GM18517 (cell line): Measurements from ENCODE around the gene RASGRF2.
"Not testable (repeated sequence)": the region's sequence is repeated elsewhere in the genome, so short reads cannot be mapped to it uniquely, and the experiment has no call there.

Source experiments
- ATAC-seq: cut with Tn5 transposase; IDR thresholded peaks from one replicate; pipeline ENCODE4 v1.9.1; 2021; ENCODE audit warnings: mild to moderate bottlenecking, moderate library complexity; ENCODE audit not compliant: unreplicated experiment

Gene RASGRF2

GRCh38 chr5:81020478-81021167, 60.5 kb downstream of the RASGRF2 start:
- no peak for ATAC-seq

- ATAC-seq, result no peak
Measured at GRCh38 chr5:81021486-81021885, 61.3 kb downstream of the RASGRF2 start.

GRCh38 chr5:81021951-81022687, 62.0 kb downstream of the RASGRF2 start:
- no peak for ATAC-seq

- no peak for ATAC-seq
Measured at GRCh38 chr5:81022688-81023084, 62.5 kb downstream of the RASGRF2 start.

GRCh38 chr5:81023261-81023970, 63.3 kb downstream of the RASGRF2 start:
- ATAC-seq, result no peak

- no peak for ATAC-seq
Measured at GRCh38 chr5:81027481-81028058, 67.4 kb downstream of the RASGRF2 start.

GRCh38 chr5:81028888-81029287, 68.7 kb downstream of the RASGRF2 start:
- ATAC-seq, result not testable (repeated sequence)

- not testable (repeated sequence) for ATAC-seq
Measured at GRCh38 chr5:81029736-81030135, 69.6 kb downstream of the RASGRF2 start.

- ATAC-seq, result not testable (repeated sequence)
Measured at GRCh38 chr5:81030236-81031034, 70.3 kb downstream of the RASGRF2 start.

- no peak for ATAC-seq
Measured at GRCh38 chr5:81035522-81035921, 75.4 kb downstream of the RASGRF2 start.

GRCh38 chr5:81038495-81038894, 78.3 kb downstream of the RASGRF2 start:
- ATAC-seq, result no peak

- ATAC-seq, result no peak
Measured at GRCh38 chr5:81044868-81045267, 84.7 kb downstream of the RASGRF2 start.

GRCh38 chr5:81045389-81045807, 85.2 kb downstream of the RASGRF2 start:
- ATAC-seq, result no peak

- no peak for ATAC-seq
Measured at GRCh38 chr5:81046041-81046440, 85.9 kb downstream of the RASGRF2 start.

- ATAC-seq, result no peak
Measured at GRCh38 chr5:81052325-81052724, 92.2 kb downstream of the RASGRF2 start.

- not testable (repeated sequence) for ATAC-seq
Measured at GRCh38 chr5:81053282-81053681, 93.1 kb downstream of the RASGRF2 start.

- no peak for ATAC-seq
Measured at GRCh38 chr5:81058121-81058520, 98.0 kb downstream of the RASGRF2 start.

GRCh38 chr5:81065492-81065891, 105.3 kb downstream of the RASGRF2 start:
- no peak for ATAC-seq

GRCh38 chr5:81066102-81066501, 105.9 kb downstream of the RASGRF2 start:
- no peak for ATAC-seq

- ATAC-seq, result no peak
Measured at GRCh38 chr5:81067406-81067805, 107.2 kb downstream of the RASGRF2 start.

- ATAC-seq, result no peak
Measured at GRCh38 chr5:81068063-81068462, 107.9 kb downstream of the RASGRF2 start.
